Thyroid gland (tissue), 4 donors: ENCODE results near the gene SKIC2.

ENCODE experiments used
- CTCF ChIP-seq, 6 experiments: fragments of 200-600 bp in 3 of 6; fragments of 450-650 bp in 3 of 6; sonication (generic) in 3 of 6; IDR thresholded peaks; one replicate each; pipeline ENCODE4 v1.5.1; 2016 to 2019; ENCODE audit warnings: antibody characterized with exemption in 6 of 6, mild to moderate bottlenecking in 2 of 6, inconsistent platforms in 1 of 6, moderate library complexity in 1 of 6
- POLR2A ChIP-seq, 2 donors: fragments of 450-650 bp; IDR thresholded peaks; one replicate each; pipeline ENCODE4 v1.6.1; 2017; ENCODE audit warnings: antibody characterized with exemption in 2 of 2, mild to moderate bottlenecking in 2 of 2, moderate library complexity in 1 of 2

GRCh38 chr6:31945154-31945506 lies 13.8 kb upstream of the SKIC2 start:
- TF ChIP-seq CTCF (IDR thresholded peaks at IDR 0.05) (no peak), POLR2A (IDR thresholded peaks at IDR 0.05) (no peak)
